ENCODE data around the gene SEC63.
"Not testable (repeated sequence)": the region's sequence is repeated elsewhere in the genome, so short reads cannot be mapped to it uniquely, and the experiment has no call there.

DNA sequence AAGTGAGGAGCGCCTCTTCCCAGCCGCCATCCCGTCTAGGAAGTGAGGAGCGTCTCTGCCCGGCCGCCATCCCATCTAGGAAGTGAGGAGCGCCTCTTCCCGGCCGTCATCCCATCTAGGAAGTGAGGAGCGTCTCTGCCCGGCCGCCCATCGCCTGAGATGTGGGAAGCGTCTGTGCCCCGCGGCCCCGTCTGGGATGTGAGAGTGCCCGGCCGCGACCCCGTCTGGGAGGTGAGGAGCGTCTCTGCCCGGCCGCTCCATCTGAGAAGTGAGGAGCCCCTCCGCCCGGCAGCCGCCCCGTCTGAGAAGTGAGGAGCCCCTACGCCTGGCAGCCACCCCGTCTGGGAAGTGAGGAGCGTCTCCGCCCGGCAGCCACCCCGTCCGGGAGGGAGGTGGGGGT lies 23.8 kb downstream of the SEC63 start:
- TF ChIP-seq, protein P1, sequence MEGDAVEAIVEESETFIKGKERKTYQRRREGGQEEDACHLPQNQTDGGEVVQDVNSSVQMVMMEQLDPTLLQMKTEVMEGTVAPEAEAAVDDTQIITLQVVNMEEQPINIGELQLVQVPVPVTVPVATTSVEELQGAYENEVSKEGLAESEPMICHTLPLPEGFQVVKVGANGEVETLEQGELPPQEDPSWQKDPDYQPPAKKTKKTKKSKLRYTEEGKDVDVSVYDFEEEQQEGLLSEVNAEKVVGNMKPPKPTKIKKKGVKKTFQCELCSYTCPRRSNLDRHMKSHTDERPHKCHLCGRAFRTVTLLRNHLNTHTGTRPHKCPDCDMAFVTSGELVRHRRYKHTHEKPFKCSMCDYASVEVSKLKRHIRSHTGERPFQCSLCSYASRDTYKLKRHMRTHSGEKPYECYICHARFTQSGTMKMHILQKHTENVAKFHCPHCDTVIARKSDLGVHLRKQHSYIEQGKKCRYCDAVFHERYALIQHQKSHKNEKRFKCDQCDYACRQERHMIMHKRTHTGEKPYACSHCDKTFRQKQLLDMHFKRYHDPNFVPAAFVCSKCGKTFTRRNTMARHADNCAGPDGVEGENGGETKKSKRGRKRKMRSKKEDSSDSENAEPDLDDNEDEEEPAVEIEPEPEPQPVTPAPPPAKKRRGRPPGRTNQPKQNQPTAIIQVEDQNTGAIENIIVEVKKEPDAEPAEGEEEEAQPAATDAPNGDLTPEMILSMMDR (IDR thresholded peaks at IDR 0.05): not testable (repeated sequence)
- not testable (repeated sequence) for TF ChIP-seq POLR2A (IDR thresholded peaks at IDR 0.05)
